ENCODE measurements around the gene IL36B.

IL36B gene

DNA sequence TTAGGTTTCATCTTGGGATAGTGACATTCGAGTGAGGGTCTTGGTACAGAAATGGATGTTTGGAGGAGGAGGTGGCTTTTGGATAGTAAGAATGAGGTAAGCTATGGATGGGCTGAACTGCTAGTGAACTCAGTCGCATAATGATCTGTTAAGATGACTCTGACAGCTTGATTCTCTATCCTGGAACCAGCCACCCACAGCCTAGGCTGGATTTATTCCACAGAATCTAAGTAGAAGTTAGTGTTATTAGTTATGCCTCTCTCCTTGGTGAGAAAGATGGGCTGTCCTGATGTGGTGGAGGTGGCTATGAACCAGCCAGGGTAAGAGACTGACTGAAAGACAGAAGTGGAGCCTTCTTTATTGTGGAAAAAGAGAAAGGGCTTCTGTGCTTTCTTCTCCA, 25.0 kb downstream of the IL36B start:
- Histone ChIP-seq H2AFZ (ENCODE audit: low read length, unreplicated experiment) (no peak overlapping the region), H3K79me2 (ENCODE audit: control insufficient read depth, insufficient read depth, low read length, unreplicated experiment) (no peaks in the 10 kb centered on the region), H3K27me3 (ENCODE audit: insufficient read depth, low read length) (peaks cover 99% of the 10 kb centered on the region), H3K27ac (ENCODE audit: low read depth, low read length) (no peak overlapping the region), H3K4me1 (ENCODE audit: control insufficient read depth, insufficient read depth, low read length, unreplicated experiment) (no peaks in the 10 kb centered on the region), H3K4me3 (ENCODE audit: low read depth, low read length) (no peak overlapping the region), H3K36me3 (ENCODE audit: insufficient read depth, low read length) (no peaks in the 10 kb centered on the region)

DNA sequence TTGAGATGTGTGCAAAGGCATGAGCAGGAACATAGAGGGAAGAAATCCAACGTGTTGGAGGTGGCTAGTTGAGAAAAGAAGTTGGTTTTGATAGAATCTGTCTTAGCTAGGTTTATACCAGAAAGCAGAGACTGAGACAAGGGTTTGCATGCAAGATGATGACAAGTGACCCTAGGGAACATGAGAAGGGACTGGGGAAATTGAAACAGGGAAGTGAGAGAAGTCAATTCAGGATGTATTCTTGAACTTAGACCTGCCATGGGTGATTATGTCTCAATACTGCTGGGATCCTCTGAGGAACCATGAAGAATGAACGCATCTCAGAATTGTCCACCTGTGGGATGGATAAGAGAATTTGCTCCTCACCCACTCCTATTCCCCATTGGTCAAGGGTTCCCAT, 26.9 kb downstream of the IL36B start:
- Histone ChIP-seq H3K79me2 (ENCODE audit: control insufficient read depth, insufficient read depth, low read length, unreplicated experiment) (no peaks in the 10 kb centered on the region), H3K36me3 (ENCODE audit: insufficient read depth, low read length) (no peaks in the 10 kb centered on the region), H3K27me3 (ENCODE audit: insufficient read depth, low read length) (peaks cover 98% of the 10 kb centered on the region), H2AFZ (ENCODE audit: low read length, unreplicated experiment) (no peak overlapping the region), H3K4me1 (ENCODE audit: control insufficient read depth, insufficient read depth, low read length, unreplicated experiment) (no peaks in the 10 kb centered on the region), H3K27ac (ENCODE audit: low read depth, low read length) (no peak overlapping the region), H3K4me3 (ENCODE audit: low read depth, low read length) (no peak overlapping the region)

DNA sequence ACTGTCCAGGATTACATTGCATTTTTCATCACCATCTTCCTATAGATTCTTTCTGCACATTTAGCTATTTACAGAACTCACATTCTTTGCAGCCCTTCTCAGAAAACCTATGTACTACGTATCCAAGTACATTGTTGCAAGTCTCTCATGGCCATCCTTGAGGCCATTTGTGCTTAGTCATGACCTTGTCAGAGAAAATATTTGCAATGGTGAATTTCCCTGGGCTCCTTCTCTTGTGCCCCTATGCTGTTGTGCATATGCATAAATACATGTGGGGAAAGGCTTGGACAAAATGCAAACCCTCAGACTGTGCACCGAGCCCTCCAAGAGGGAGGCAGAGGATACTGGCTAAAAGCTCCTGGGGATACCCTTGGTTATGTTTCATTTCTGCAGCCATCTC, 27.9 kb downstream of the IL36B start:
- Histone ChIP-seq H3K27me3 (ENCODE audit: insufficient read depth, low read length) (peaks cover 96% of the 10 kb centered on the region), H3K4me1 (ENCODE audit: control insufficient read depth, insufficient read depth, low read length, unreplicated experiment) (no peaks in the 10 kb centered on the region), H3K36me3 (ENCODE audit: insufficient read depth, low read length) (no peaks in the 10 kb centered on the region), H3K27ac (ENCODE audit: low read depth, low read length) (no peak overlapping the region), H3K79me2 (ENCODE audit: control insufficient read depth, insufficient read depth, low read length, unreplicated experiment) (no peaks in the 10 kb centered on the region), H3K4me3 (ENCODE audit: low read depth, low read length) (no peak overlapping the region), H2AFZ (ENCODE audit: low read length, unreplicated experiment) (no peak overlapping the region)

DNA sequence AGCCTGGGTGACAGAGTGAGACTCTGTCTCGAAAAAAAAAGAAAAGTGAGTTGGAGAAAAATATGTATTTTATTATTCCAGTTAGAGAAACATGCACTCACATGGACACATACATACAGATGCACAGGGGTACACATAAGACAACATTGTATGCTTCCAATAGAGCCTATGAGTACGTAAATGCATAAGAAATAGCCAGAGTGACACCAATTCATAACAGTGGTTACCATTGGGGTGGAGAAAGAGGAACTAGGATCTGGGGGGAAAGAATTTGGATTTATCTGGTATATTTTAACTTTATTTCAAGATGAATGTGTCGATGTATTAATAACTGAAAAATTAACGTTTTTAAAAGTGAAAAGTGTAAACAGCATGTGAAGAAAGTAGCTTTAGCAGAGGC, 31.4 kb downstream of the IL36B start:
- Histone ChIP-seq H3K4me3 (ENCODE audit: low read depth, low read length) (no peak overlapping the region), H3K4me1 (ENCODE audit: control insufficient read depth, insufficient read depth, low read length, unreplicated experiment) (no peaks in the 10 kb centered on the region), H2AFZ (ENCODE audit: low read length, unreplicated experiment) (no peak overlapping the region), H3K27me3 (ENCODE audit: insufficient read depth, low read length) (peaks cover 92% of the 10 kb centered on the region), H3K36me3 (ENCODE audit: insufficient read depth, low read length) (no peaks in the 10 kb centered on the region), H3K79me2 (ENCODE audit: control insufficient read depth, insufficient read depth, low read length, unreplicated experiment) (no peaks in the 10 kb centered on the region), H3K27ac (ENCODE audit: low read depth, low read length) (no peak overlapping the region)

DNA sequence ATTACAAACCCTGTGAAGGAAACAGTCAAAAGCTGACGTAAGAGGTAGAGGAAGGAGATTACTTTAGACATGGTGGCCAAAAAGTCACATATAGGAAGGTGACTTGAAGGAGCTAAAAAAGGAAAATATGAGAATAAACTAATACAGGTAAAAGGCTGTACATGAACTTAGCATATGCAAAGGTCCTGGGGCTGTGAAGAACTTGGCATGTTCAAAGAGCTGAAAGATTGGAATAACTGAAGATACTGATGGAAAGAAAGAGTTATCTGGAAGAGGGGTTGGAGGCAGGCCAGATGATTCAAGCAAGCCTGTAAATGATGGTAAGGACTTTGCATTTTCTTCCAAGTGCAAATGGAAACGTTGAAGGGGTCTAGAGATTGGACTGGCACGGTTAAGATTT, 34.2 kb downstream of the IL36B start:
- peaks cover 81% of the 10 kb centered on the region for H3K27me3 ChIP-seq (ENCODE audit: insufficient read depth, low read length)
- no peaks in the 10 kb centered on the region for H3K36me3 ChIP-seq (ENCODE audit: insufficient read depth, low read length)
- H3K27ac ChIP-seq (ENCODE audit: low read depth, low read length), result no peak overlapping the region
- H3K79me2 ChIP-seq (ENCODE audit: control insufficient read depth, insufficient read depth, low read length, unreplicated experiment), result no peaks in the 10 kb centered on the region
- no peaks in the 10 kb centered on the region for H3K4me1 ChIP-seq (ENCODE audit: control insufficient read depth, insufficient read depth, low read length, unreplicated experiment)
- no peak overlapping the region for H2AFZ ChIP-seq (ENCODE audit: low read length, unreplicated experiment)
- H3K4me3 ChIP-seq (ENCODE audit: low read depth, low read length), result no peak overlapping the region

DNA sequence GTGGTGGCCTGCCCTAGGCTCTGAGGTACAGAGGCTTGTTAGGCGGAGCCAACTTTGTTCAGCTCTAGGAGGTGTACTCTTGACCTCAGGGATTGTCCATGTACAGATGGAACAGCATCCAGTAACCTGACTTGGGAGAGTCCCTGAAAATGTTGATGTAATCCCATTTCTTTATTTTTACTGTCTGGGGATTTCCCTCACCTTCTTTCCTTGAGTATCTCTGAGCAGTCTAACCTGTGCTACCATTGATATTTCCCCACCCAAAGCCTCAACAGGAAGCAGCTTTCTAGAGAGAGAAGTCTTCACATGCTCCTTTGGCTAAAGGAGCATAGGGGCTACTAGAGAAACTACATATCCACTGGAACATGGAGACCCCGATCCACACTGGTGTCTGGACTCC, 37.0 kb downstream of the IL36B start:
- H3K4me3 ChIP-seq (ENCODE audit: low read depth, low read length), result no peak overlapping the region
- no peak overlapping the region for H3K27ac ChIP-seq (ENCODE audit: low read depth, low read length)
- H3K79me2 ChIP-seq (ENCODE audit: control insufficient read depth, insufficient read depth, low read length, unreplicated experiment), result no peaks in the 10 kb centered on the region
- H3K36me3 ChIP-seq (ENCODE audit: insufficient read depth, low read length), result no peaks in the 10 kb centered on the region
- H2AFZ ChIP-seq (ENCODE audit: low read length, unreplicated experiment), result no peak overlapping the region
- H3K27me3 ChIP-seq (ENCODE audit: insufficient read depth, low read length), result peaks cover 63% of the 10 kb centered on the region
- peaks cover 6% of the 10 kb centered on the region for H3K4me1 ChIP-seq (ENCODE audit: control insufficient read depth, insufficient read depth, low read length, unreplicated experiment)

DNA sequence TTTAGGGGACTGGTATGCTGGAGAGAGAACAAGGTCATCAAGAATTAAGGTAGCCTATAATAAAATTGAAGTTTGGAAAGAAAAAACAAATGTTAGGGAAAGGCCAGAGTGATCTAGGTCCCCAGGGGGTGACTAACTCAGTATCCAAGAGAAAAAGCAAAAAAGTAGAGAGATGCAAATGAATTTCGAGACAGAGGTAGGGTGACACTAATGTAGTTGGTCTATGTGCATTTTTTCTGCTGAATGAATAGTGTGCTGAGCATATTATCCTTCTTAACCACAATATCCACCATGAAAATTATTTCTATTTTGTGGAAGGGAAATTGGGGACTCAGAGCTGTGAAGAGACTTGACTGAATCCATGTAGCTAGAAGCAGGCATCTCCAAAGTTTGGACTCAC, 37.6 kb downstream of the IL36B start:
- Histone ChIP-seq H3K4me3 (ENCODE audit: low read depth, low read length) (no peak overlapping the region), H3K27ac (ENCODE audit: low read depth, low read length) (no peak overlapping the region), H3K36me3 (ENCODE audit: insufficient read depth, low read length) (no peaks in the 10 kb centered on the region), H3K79me2 (ENCODE audit: control insufficient read depth, insufficient read depth, low read length, unreplicated experiment) (no peaks in the 10 kb centered on the region), H3K27me3 (ENCODE audit: insufficient read depth, low read length) (peaks cover 64% of the 10 kb centered on the region), H2AFZ (ENCODE audit: low read length, unreplicated experiment) (no peak overlapping the region), H3K4me1 (ENCODE audit: control insufficient read depth, insufficient read depth, low read length, unreplicated experiment) (peaks cover 6% of the 10 kb centered on the region)

DNA sequence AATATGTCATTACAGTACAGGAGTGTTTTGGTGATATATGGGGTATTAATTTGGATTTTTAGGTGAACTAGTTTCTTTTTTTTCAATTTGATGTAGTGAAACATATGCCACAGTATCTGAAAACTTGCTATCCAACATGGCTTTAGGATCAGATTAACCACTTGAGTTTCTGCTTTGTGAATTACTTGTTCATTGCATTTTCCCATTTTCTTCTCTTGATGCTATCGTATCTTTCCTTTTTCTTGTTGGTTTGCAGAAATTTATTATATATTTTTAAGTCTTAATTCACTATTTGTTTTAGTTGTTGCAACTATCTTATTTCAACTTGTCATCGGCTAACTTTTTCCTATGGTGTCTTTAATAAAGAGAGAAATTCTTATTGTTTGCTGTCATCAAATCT, 38.6 kb downstream of the IL36B start:
- H3K4me1 ChIP-seq (ENCODE audit: control insufficient read depth, insufficient read depth, low read length, unreplicated experiment), result peaks cover 6% of the 10 kb centered on the region
- no peaks in the 10 kb centered on the region for H3K36me3 ChIP-seq (ENCODE audit: insufficient read depth, low read length)
- H2AFZ ChIP-seq (ENCODE audit: low read length, unreplicated experiment), result no peak overlapping the region
- H3K4me3 ChIP-seq (ENCODE audit: low read depth, low read length), result no peak overlapping the region
- peaks cover 55% of the 10 kb centered on the region for H3K27me3 ChIP-seq (ENCODE audit: insufficient read depth, low read length)
- H3K27ac ChIP-seq (ENCODE audit: low read depth, low read length), result no peak overlapping the region
- no peaks in the 10 kb centered on the region for H3K79me2 ChIP-seq (ENCODE audit: control insufficient read depth, insufficient read depth, low read length, unreplicated experiment)

DNA sequence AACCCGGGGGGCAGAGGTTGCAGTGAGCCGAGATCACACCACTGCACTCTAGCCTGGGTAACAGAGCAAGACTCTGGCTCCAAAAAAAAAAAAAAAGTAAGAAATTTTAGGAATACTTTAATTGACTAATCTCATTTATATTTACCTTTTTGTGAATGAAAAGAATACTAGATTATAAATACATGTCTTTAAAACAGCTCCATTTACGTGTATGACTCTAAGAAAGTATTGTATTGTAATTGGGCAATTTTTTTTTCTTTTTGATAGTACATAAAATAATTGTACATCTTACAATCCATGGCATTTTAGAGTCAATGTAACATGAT, 39.4 kb downstream of the IL36B start:
- H3K4me3 ChIP-seq (ENCODE audit: low read depth, low read length), result no peak overlapping the region
- H3K4me1 ChIP-seq (ENCODE audit: control insufficient read depth, insufficient read depth, low read length, unreplicated experiment), result peaks cover 6% of the 10 kb centered on the region
- H2AFZ ChIP-seq (ENCODE audit: low read length, unreplicated experiment), result no peak overlapping the region
- H3K36me3 ChIP-seq (ENCODE audit: insufficient read depth, low read length), result no peaks in the 10 kb centered on the region
- H3K27me3 ChIP-seq (ENCODE audit: insufficient read depth, low read length), result peaks cover 47% of the 10 kb centered on the region
- H3K27ac ChIP-seq (ENCODE audit: low read depth, low read length), result no peak overlapping the region
- no peaks in the 10 kb centered on the region for H3K79me2 ChIP-seq (ENCODE audit: control insufficient read depth, insufficient read depth, low read length, unreplicated experiment)

DNA sequence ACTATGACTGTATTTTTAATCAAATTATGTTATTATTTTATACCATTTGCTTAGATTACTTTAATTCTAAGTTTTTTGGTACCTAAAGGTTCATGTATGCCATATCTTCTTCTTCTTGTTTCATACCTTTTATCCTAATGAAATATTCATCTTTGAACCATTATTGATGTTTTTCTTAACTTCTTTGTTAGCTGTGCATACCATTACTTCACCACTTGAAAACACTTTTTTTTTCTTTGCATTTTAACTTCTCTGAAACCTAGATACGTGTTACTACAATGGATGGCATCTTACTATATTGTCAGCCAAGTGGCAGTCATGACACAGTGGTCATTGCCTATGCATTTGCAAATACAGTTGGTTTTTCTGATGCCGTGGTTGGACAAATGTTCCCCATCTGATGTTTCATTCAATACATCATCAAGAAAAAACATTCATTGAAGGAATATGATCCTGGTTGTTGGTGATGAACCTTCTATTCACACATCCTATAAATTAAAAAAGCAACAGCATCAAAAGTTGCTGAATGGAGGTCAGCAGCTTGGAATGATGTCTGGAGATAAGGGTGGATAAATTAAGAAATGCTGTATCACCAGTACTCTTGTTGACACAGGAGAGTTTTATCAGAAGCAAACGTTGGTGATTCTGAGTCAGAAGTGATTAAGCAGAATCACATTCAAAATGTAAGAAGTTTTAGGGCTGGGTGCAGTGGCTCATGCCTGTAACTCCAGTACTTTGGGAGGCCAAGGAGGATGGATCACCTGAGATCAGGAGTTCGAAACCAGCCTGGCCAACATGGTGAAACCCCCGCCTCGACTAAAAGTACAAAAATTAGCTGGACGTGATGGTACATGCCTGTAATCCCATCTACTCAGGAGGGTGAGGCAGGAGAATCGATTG, 40.0 kb downstream of the IL36B start:
- H3K27me3 ChIP-seq (ENCODE audit: insufficient read depth, low read length), result peaks cover 41% of the 10 kb centered on the region
- H3K36me3 ChIP-seq (ENCODE audit: insufficient read depth, low read length), result no peaks in the 10 kb centered on the region
- peaks cover 6% of the 10 kb centered on the region for H3K4me1 ChIP-seq (ENCODE audit: control insufficient read depth, insufficient read depth, low read length, unreplicated experiment)
- no peak overlapping the region for H3K27ac ChIP-seq (ENCODE audit: low read depth, low read length)
- no peak overlapping the region for H3K4me3 ChIP-seq (ENCODE audit: low read depth, low read length)
- no peak overlapping the region for H2AFZ ChIP-seq (ENCODE audit: low read length, unreplicated experiment)
- H3K79me2 ChIP-seq (ENCODE audit: control insufficient read depth, insufficient read depth, low read length, unreplicated experiment), result no peaks in the 10 kb centered on the region

DNA sequence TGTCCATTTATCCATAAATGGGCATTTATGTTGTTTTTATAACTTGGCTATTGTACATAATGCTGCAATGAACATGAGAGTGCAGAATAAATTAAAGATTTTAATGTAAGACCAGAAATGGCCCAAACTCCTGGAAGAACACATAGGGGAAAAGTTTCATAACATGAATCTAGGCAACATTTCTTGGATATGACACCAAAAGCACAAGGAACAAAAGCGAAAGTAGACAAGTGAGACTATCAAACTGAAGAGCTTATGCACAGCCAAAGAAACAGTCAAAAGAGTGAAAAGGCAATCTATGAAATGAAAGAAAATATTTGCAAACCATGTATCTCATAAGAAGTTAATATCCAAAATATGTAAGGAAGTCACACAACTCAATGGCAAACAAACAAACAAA, 41.6 kb downstream of the IL36B start:
- H3K27ac ChIP-seq (ENCODE audit: low read depth, low read length), result no peak overlapping the region
- no peak overlapping the region for H3K4me3 ChIP-seq (ENCODE audit: low read depth, low read length)
- peaks cover 38% of the 10 kb centered on the region for H3K27me3 ChIP-seq (ENCODE audit: insufficient read depth, low read length)
- no peaks in the 10 kb centered on the region for H3K79me2 ChIP-seq (ENCODE audit: control insufficient read depth, insufficient read depth, low read length, unreplicated experiment)
- H2AFZ ChIP-seq (ENCODE audit: low read length, unreplicated experiment), result no peak overlapping the region
- H3K4me1 ChIP-seq (ENCODE audit: control insufficient read depth, insufficient read depth, low read length, unreplicated experiment), result peaks cover 6% of the 10 kb centered on the region
- no peaks in the 10 kb centered on the region for H3K36me3 ChIP-seq (ENCODE audit: insufficient read depth, low read length)
